ENCODE data around the gene VMO1. TPM values are rescaled to one million over a fixed set of nuclear protein-coding genes. Genes with fewer than 3 reads are reported as not detected.
A peak's percentile ranks its signal among the peaks of the same experiment; 100 is the strongest.

Gene VMO1
- total RNA-seq, 2 experiments from 2014 or later = not detected

- H3K9me3 Mint-ChIP-seq = no peaks in the 10 kb centered on the region
- H3K4me3 Mint-ChIP-seq = peak within 1 kb of the TSS; percentile 78
- peak within 1 kb of the TSS; percentile 70 for H3K27ac Mint-ChIP-seq
- peak; percentile 16 for ATAC-seq (ENCODE audit: low read depth)
- H3K27me3 Mint-ChIP-seq = peaks cover 63% of the 10 kb centered on the region
- H3K4me1 Mint-ChIP-seq = peaks cover 19% of the 10 kb centered on the region
- POLR2A ChIA-PET = interaction anchor here (0.9 to 2.8 kb wide), 9 partner anchors 9 to 151 kb away, joined by 3 to 17 read pairs (median 5); partner anchors contain the start of genes ARRB2, MINK1, PLD2 and RNF167
- no peak for DNase-seq
- H3K36me3 Mint-ChIP-seq = no peaks in the 10 kb centered on the region
Measured at GRCh38 chr17:4788807-4789700, 2.9 kb upstream of the VMO1 start, which contains the start of gene GLTPD2. Gene GLTPD2, plus strand, starts transcription at chr17:4788964. Its CDS starts 48 bp downstream, at chr17:4789012.

DNA sequence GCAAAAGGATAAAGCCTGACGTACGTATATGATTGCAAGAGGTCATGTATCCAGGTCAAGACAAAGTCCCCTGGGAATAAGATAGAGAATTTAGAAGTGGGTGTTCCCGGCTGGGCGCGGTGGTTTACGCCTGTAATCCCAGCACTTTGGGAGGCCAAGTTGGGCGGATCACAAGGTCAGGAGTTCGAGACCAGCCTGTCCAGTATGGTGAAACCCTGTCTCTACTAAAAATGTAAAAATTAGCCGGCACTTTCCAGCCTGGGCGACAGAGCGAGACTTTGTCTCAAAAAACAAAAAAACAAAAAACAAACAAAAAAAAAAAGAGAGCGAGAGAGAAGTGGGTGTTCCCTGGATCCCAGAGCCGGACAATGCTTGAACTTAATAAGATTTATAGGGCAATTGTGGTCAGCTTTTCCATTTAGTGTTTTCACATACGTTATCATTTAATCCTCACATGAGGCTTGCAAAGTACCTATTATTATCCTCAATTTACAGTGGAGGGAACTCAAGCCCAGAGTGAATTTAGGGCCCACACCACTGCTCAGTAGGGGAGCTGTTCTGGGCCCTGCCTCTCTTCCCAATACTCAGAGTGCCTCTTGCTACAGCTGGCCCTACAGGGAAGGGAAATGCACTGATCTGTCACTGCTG, 2.1 kb upstream of the VMO1 start:
- Mint-ChIP-seq H3K9me3 (no peaks in the 10 kb centered on the region), H3K27me3 (peaks cover 70% of the 10 kb centered on the region), H3K27ac (no peak overlapping the region), H3K4me3 (peak overlapping the region; percentile 37), H3K36me3 (no peaks in the 10 kb centered on the region), H3K4me1 (peaks cover 19% of the 10 kb centered on the region)
- POLR2A ChIA-PET = interaction anchor here (0.9 to 2.8 kb wide), 4 partner anchors 8 to 19 kb away, joined by 3 to 17 read pairs (median 4); partner anchors contain the start of genes PLD2, PSMB6 and TM4SF5
- DNase-seq (no peak), ATAC-seq (ENCODE audit: low read depth) (no peak)

GRCh38 chr17:4786516-4786915, 352 bp upstream of the VMO1 start:
- no peaks in the 10 kb centered on the region for H3K36me3 Mint-ChIP-seq
- H3K27me3 Mint-ChIP-seq = peaks cover 76% of the 10 kb centered on the region
- POLR2A ChIA-PET = interaction anchor here (0.5 to 1.6 kb wide), 2 partner anchors 9 to 97 kb away, joined by 3 to 4 read pairs; partner anchors contain the start of gene PSMB6
- ATAC-seq (ENCODE audit: low read depth) = no peak
- H3K4me1 Mint-ChIP-seq = peaks cover 21% of the 10 kb centered on the region
- no peak overlapping the region for H3K27ac Mint-ChIP-seq
- H3K9me3 Mint-ChIP-seq = no peaks in the 10 kb centered on the region
- no peak for DNase-seq
- no peak overlapping the region for H3K4me3 Mint-ChIP-seq

- DNase-seq (peak; percentile 49), ATAC-seq (ENCODE audit: low read depth) (no peak)
- no peak overlapping the region for H3K27ac Mint-ChIP-seq
- H3K4me3 Mint-ChIP-seq = peak overlapping the region; percentile 55
- peaks cover 18% of the 10 kb centered on the region for H3K4me1 Mint-ChIP-seq
- H3K27me3 Mint-ChIP-seq = peaks cover 77% of the 10 kb centered on the region
- H3K9me3 Mint-ChIP-seq = no peaks in the 10 kb centered on the region
- no peaks in the 10 kb centered on the region for H3K36me3 Mint-ChIP-seq
- POLR2A ChIA-PET = interaction anchor here (0.5 to 1.4 kb wide), 2 partner anchors 10 kb away, joined by 3 to 5 read pairs; partner anchors contain the start of gene PSMB6
Measured at GRCh38 chr17:4785311-4786105, 656 bp downstream of the VMO1 start.

- H3K4me1 Mint-ChIP-seq = peaks cover 22% of the 10 kb centered on the region
- POLR2A ChIA-PET = interaction anchor here (0.7 to 1.5 kb wide), 4 partner anchors 10 to 74 kb away, joined by 4 to 7 read pairs (median 5); no protein-coding TSS in a partner anchor
- ATAC-seq (ENCODE audit: low read depth) (peak; percentile 40), DNase-seq (peak; percentile 41)
- H3K36me3 Mint-ChIP-seq = no peaks in the 10 kb centered on the region
- peaks cover 71% of the 10 kb centered on the region for H3K27me3 Mint-ChIP-seq
- H3K9me3 Mint-ChIP-seq = no peaks in the 10 kb centered on the region
- no peak overlapping the region for H3K4me3 Mint-ChIP-seq
- H3K27ac Mint-ChIP-seq = no peak overlapping the region
Measured at GRCh38 chr17:4782652-4783051, 3.5 kb downstream of the VMO1 start.

DNA sequence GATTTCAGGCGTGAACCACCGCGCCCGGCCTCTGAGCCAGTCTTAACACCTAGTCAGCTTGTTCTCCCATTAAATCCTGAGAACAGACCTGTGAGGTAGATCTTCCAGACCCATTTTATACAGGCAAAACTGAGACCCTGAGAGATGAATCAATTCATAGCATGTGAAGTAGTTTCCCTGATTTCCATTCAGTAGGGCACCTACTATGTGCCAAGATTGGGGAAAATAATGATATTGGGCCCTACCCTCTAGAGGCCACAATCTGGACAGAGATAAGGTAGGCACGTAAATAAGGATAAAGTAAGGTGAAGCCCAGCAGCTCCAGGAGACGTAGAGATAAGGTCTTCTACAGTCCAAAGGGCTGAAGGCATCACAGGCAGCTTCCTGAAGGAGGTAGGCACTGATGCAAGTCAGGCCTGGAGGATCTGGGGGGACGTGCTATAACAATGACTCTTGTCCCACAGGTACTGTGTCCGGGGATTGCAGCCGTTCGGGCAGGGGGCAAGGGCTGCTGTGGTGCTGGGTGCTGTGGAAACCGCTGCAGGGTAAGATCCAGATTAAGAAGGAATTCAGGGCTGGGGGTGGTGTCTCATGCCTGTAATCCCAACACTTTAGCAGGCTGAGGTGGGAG, 5.7 kb downstream of the VMO1 start:
- peaks cover 56% of the 10 kb centered on the region for H3K27me3 Mint-ChIP-seq
- no peak overlapping the region for H3K27ac Mint-ChIP-seq
- ATAC-seq (ENCODE audit: low read depth) (no peak), DNase-seq (no peak)
- H3K36me3 Mint-ChIP-seq = no peaks in the 10 kb centered on the region
- no peaks in the 10 kb centered on the region for H3K9me3 Mint-ChIP-seq
- POLR2A ChIA-PET = interaction anchor here (0.9 to 1.0 kb wide), 2 partner anchors 8 to 70 kb away, joined by 3 to 4 read pairs; partner anchors contain the start of genes ARRB2 and GLTPD2
- H3K4me1 Mint-ChIP-seq = peaks cover 10% of the 10 kb centered on the region
- no peak overlapping the region for H3K4me3 Mint-ChIP-seq

- Mint-ChIP-seq H3K27me3 (peaks cover 41% of the 10 kb centered on the region), H3K36me3 (no peaks in the 10 kb centered on the region), H3K4me1 (peaks cover 10% of the 10 kb centered on the region), H3K9me3 (no peaks in the 10 kb centered on the region), H3K4me3 (no peak overlapping the region), H3K27ac (no peak overlapping the region)
- ATAC-seq (ENCODE audit: low read depth) (no peak), DNase-seq (no peak)
- POLR2A ChIA-PET = no interaction called here
Measured at GRCh38 chr17:4777969-4778760, 8.0 kb downstream of the VMO1 start.

- H3K9me3 Mint-ChIP-seq = no peaks in the 10 kb centered on the region
- H3K36me3 Mint-ChIP-seq = no peaks in the 10 kb centered on the region
- no peak overlapping the region for H3K27ac Mint-ChIP-seq
- ATAC-seq (ENCODE audit: low read depth) (no peak), DNase-seq (no peak)
- POLR2A ChIA-PET = interaction anchor here (1.0 to 1.7 kb wide), 3 partner anchors 17 to 119 kb away, joined by 3 read pairs; partner anchors contain the start of gene GLTPD2
- peaks cover 13% of the 10 kb centered on the region for H3K4me1 Mint-ChIP-seq
- no peak overlapping the region for H3K4me3 Mint-ChIP-seq
- peaks cover 29% of the 10 kb centered on the region for H3K27me3 Mint-ChIP-seq
Measured at GRCh38 chr17:4772235-4772613, 13.9 kb downstream of the VMO1 start.

- Mint-ChIP-seq H3K27me3 (peaks cover 25% of the 10 kb centered on the region), H3K4me3 (peak within 1 kb of the TSS; percentile 17), H3K9me3 (no peaks in the 10 kb centered on the region), H3K4me1 (peaks cover 13% of the 10 kb centered on the region), H3K27ac (peak within 1 kb of the TSS; percentile 62), H3K36me3 (no peaks in the 10 kb centered on the region)
- DNase-seq = peak; percentile 52
- ATAC-seq (ENCODE audit: low read depth) = peak; percentile 100
- POLR2A ChIA-PET = interaction anchor here (0.6 to 1.7 kb wide), 7 partner anchors 17 to 120 kb away, joined by 3 to 6 read pairs (median 3); partner anchors contain the start of genes CXCL16, GLTPD2, PSMB6 and ZMYND15
Measured at GRCh38 chr17:4771519-4772234, 14.5 kb downstream of the VMO1 start, which contains the start of gene TM4SF5. Gene TM4SF5, plus strand, starts transcription at chr17:4771886. Its CDS starts 37 bp downstream, at chr17:4771923.

DNA sequence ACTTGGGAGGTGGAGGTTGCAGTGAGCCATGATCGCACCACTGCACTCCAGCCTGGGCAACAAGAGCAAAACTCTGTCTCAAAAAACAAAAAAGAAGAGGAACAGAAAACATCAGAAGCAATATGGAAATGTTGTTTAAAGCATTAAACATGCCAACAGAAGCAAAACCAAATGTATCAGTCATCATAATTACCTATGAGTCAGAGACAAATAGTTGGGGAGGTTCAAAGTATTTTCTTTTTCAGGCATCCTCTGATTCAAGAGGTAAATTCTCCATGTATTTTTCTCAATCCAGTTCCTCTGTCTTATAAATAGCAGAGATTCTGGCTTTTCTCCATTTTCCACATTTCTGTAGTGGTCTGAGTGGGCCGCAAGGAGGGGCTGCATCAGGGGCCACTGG, 16.5 kb downstream of the VMO1 start:
- peaks cover 13% of the 10 kb centered on the region for H3K4me1 Mint-ChIP-seq
- DNase-seq (no peak), ATAC-seq (ENCODE audit: low read depth) (no peak)
- H3K36me3 Mint-ChIP-seq = no peaks in the 10 kb centered on the region
- H3K27me3 Mint-ChIP-seq = peaks cover 23% of the 10 kb centered on the region
- H3K4me3 Mint-ChIP-seq = no peak overlapping the region
- POLR2A ChIA-PET = no interaction called here
- no peaks in the 10 kb centered on the region for H3K9me3 Mint-ChIP-seq
- no peak overlapping the region for H3K27ac Mint-ChIP-seq

GRCh38 chr17:4768298-4768697, 17.9 kb downstream of the VMO1 start:
- no peak for DNase-seq
- Mint-ChIP-seq H3K27ac (no peak overlapping the region), H3K27me3 (peaks cover 24% of the 10 kb centered on the region), H3K4me3 (no peak overlapping the region), H3K9me3 (no peaks in the 10 kb centered on the region), H3K36me3 (no peaks in the 10 kb centered on the region), H3K4me1 (peaks cover 11% of the 10 kb centered on the region)
- POLR2A ChIA-PET = no interaction called here
- ATAC-seq (ENCODE audit: low read depth) = no peak
